ENCODE measurements around the gene ZBTB5.
"Not testable (repeated sequence)": the region's sequence is repeated elsewhere in the genome, so short reads cannot be mapped to it uniquely, and the experiment has no call there.

GRCh38 chr9:37397948-37398347 is 67.3 kb downstream of the ZBTB5 start:
- not testable (repeated sequence) for TF ChIP-seq CTCF (IDR thresholded peaks at IDR 0.05 in 4 of 5, conservative IDR thresholded peaks at IDR 0.05 in 1 of 5); POLR2A (IDR thresholded peaks at IDR 0.05)

Measured in gastrocnemius medialis (tissue), 4 donors.